Measurements from ENCODE around the gene LHB.

Gene LHB

DNA sequence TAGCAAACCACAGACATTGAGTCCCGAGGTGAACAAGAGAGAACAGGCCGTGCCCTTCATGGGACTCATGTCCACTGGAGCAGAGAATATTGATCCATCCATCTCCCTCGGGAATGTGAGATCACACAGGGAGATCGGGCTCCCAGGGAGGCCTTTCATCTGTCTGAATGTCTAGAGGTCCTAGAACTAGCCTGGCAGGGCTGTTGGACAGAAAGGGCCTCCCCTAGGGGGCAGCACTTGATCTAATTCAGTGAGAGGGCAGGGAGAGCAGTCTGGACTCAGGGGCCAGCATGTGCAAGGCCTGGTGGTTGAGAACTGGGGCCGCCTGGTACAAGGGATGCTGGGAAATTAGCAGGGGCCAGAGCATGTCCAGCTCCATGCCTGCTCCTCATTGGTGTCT, 18.9 kb downstream of the LHB start:
- Histone ChIP-seq H3K4me2 (peak overlapping the region in 1 of 11 experiments; percentile 22; a peak in 1 of 22 replicates), H3K27ac (peak overlapping the region in 1 of 11 experiments; percentile 1; a peak in 4 of 22 replicates), H3K27me3 (no peaks in the 10 kb centered on the region), H3K9ac (peak overlapping the region in 5 of 11 experiments; percentile 7 to 51 (median 23); a peak in 5 of 22 replicates), H3K4me3 (no peak overlapping the region), H3K9me3 (replicated peaks in 1 of 11) (no peaks in the 10 kb centered on the region), H3K36me3 (peaks cover 17 to 54% (median 40%) of the 10 kb centered on the region in 11 experiments), H4K20me1 (peaks cover 0 to 74% (median 55%) of the 10 kb centered on the region in 11 experiments; a peak in 18 of 22 replicates), H3K4me1 (peaks cover 22 to 39% (median 26%) of the 10 kb centered on the region in 10 experiments)
- TF ChIP-seq Cebpa-rat (IDR thresholded peaks at IDR 0.05): no peak

DNA sequence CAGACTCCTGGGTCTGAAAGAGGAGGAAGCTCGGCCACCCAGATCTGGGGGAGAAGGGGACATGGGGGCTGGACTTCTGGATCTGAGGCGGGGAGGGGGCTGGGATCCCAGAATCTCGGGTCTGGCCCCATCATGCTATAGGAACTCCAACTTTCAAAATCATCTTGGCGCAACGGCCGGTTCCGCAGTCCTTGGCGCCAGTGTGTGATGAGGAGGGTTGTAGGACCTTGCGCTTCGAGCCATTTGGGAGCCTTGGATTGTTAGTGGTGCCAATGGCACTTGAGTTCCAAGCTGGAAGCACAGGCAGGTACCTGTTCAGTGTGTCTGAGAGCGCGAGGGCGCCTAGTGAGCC, 22.9 kb downstream of the LHB start:
- Histone ChIP-seq H3K9ac (peak overlapping the region; percentile 86 to 98 (median 92)), H3K9me3 (replicated peaks in 1 of 11) (no peaks in the 10 kb centered on the region), H3K4me2 (peak overlapping the region; percentile 90 to 99 (median 96)), H3K27me3 (no peaks in the 10 kb centered on the region), H3K36me3 (peaks cover 5 to 37% (median 20%) of the 10 kb centered on the region in 11 experiments; a peak in 20 of 22 replicates), H4K20me1 (peaks cover 21 to 82% (median 66%) of the 10 kb centered on the region in 11 experiments; a peak in 21 of 22 replicates), H3K4me3 (peak overlapping the region; percentile 81 to 100 (median 90)), H3K4me1 (peaks cover 52 to 62% (median 53%) of the 10 kb centered on the region in 10 experiments), H3K27ac (peak overlapping the region in 10 of 11 experiments; percentile 82 to 97 (median 91); a peak in 21 of 22 replicates)
- TF ChIP-seq Cebpa-rat (IDR thresholded peaks at IDR 0.05): no peak

DNA sequence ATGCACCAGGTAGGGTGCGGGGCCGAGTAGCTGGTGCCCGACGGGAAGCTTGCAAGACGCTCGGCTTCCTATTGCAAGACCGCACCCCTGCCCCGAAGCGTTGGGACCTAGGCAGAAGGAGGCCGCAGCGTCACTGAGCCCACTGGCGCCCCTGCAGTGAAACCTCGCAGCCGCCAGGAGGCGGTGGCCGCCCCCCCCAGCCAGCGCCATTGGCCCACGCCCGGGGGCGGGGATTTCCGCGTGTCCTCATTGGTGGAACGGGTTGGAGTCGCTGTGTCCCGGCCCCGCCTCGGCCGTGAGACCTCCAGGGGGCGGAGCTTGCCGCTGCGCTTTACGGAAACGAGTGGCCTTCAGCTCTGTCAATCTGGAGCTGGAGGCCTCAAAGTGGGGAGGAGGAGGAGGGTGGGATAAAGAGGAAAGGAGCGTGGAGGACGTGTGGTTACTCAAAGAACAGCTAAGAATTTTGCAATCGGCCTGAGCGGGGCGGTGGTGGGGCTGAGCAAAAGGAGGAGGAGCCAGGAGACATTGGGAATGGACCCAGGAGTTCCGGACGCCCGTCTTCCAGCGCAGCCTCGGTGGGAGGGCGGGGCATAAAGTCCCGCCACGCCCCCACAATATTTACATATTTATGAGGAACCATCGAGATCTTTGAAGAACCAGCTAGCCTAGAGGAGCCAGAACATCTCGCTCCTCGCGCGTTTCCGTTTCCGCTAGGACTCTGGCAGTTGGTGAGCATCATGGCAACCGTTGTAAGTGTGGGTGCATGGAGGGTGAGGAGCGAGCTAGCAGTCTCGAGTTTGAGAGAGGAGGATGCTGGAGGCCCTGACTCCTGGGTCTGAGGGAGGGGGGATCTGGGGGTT, 23.5 kb downstream of the LHB start, which contains the start of the genes GYS1 and RUVBL2:
TSS of gene GYS1 (minus strand) at position 135 of the 860 bp plus-strand sequence. CDS start 197 bp downstream, outside the sequence.
TSS of gene RUVBL2 (plus strand) at position 713 of the 860 bp plus-strand sequence. CDS start at position 738, 25 bp downstream.
- Histone ChIP-seq H3K9me3 (replicated peaks in 1 of 11) (no peaks in the 10 kb centered on the region), H3K36me3 (peaks cover 4 to 37% (median 23%) of the 10 kb centered on the region in 11 experiments), H3K4me3 (peak within 1 kb of the TSS; percentile 81 to 100 (median 90)), H3K27ac (peak within 1 kb of the TSS; percentile 68 to 97 (median 91)), H3K4me2 (peak within 1 kb of the TSS; percentile 96 to 100 (median 99)), H3K27me3 (no peaks in the 10 kb centered on the region), H3K9ac (peak within 1 kb of the TSS; percentile 88 to 98 (median 92)), H4K20me1 (peaks cover 21 to 81% (median 66%) of the 10 kb centered on the region in 11 experiments; a peak in 21 of 22 replicates), H3K4me1 (peaks cover 55 to 68% (median 59%) of the 10 kb centered on the region in 10 experiments)
- peak in 10 of 11 experiments; percentile 36 to 88 (median 82); a peak in 18 of 22 replicates for TF ChIP-seq Cebpa-rat (IDR thresholded peaks at IDR 0.05)

DNA sequence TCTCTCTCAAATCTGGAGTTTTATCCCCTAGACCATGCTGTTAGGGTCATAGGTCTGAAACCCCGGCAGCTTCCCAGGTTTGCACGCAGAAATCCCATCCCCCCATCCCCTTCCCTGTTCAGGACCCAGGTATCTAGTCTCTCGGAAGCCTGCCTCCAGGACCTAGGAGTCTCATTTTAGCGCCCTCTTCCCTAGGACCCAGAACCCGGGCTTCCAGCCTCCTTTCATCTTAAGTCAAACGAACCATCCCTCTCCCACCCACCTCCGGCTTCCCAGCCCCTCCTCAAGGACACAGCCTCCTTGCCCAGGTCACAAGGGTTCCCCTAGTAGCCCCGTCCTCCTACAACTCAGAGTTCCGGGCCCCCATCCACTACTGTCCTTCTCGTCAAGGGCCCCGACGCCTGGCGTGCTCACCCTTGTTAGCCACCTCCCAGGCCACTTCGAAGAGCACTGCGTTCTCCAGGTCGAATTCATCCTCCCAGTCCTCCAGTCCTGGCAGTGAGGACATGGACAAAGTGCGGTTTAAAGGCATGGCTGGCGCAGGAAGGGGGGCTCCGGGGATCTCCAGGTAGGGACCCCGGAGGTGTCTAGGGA, 24.2 kb downstream of the LHB start:
- H4K20me1 ChIP-seq: peaks cover 21 to 81% (median 64%) of the 10 kb centered on the region in 11 experiments; a peak in 21 of 22 replicates
- peak overlapping the region; percentile 81 to 100 (median 90) for H3K4me3 ChIP-seq
- H3K9ac ChIP-seq: peak overlapping the region; percentile 88 to 98 (median 92)
- no peak for TF ChIP-seq Cebpa-rat (IDR thresholded peaks at IDR 0.05)
- no peaks in the 10 kb centered on the region for H3K27me3 ChIP-seq
- peak overlapping the region; percentile 68 to 97 (median 91) for H3K27ac ChIP-seq
- H3K4me1 ChIP-seq: peaks cover 55 to 70% (median 61%) of the 10 kb centered on the region in 10 experiments
- H3K36me3 ChIP-seq: peaks cover 12 to 44% (median 28%) of the 10 kb centered on the region in 11 experiments
- peak overlapping the region; percentile 95 to 100 (median 99) for H3K4me2 ChIP-seq
- no peaks in the 10 kb centered on the region for H3K9me3 ChIP-seq (replicated peaks in 1 of 11)

DNA sequence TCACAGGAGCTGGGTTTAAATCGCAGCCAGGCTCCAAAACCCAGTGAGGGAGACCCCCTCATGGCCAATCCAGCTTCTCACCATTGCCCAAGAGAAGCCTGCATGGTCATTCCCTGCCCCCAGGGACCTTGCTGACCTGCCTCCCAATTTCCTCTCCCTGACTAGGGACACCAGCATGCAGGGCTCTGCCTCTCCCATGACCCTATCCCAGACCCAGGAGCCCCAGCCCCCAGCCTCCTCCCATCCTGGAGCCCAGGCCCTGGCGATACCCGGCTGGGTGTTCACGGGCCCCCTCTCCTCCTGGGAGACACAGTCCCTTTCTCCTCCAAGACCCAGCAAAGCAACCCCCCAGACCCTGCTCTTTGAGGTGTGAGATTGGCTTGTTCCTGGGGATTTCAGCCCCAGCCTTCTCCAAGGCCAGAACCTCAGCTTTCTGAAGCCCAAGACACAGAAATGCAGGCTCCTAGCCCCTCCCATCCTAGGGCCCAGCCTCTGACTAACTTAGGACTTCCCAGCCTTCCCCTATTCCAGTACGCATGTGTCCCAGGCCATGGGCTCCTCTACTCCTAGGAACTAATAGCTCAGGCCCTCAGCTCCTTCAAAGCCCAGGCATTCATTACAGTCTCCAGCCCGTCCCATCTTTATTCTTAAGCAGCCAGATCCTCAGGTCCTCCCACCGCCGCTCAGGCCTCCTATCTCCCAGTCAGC, 24.9 kb downstream of the LHB start:
- H3K4me1 ChIP-seq: peaks cover 53 to 67% (median 61%) of the 10 kb centered on the region in 10 experiments
- peak overlapping the region; percentile 68 to 97 (median 91) for H3K27ac ChIP-seq

DNA sequence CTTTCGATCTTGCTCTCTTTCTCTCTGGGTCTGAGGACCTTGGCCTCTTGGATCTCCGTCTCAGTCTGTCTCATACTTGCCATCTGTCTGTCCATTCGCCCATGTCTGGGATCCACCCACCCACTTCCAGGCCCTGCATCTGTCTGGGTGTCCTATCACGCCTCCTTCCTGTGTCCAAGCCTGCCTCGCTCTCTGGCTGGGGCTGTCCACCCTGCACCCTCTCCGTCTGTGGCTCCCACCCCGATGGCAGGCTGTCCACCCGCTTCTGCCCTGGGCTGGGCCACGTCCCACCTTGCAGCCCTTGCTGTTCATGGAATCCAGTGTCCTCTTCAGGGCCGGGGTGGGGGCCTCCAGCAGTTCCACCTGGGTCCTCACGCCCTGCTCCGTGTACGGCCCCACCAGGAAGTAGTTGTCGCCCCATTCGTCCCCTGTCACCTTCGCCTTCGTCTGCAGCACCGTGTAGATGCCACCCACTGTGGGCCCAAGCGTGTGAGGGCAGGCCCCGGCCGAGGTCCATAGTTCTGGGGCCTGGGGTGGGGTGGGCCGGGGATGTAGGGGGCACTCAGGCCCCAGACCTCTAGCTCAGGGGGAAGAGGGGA, 25.8 kb downstream of the LHB start:
- Histone ChIP-seq H3K9ac (peak overlapping the region; percentile 88 to 98 (median 92)), H3K4me2 (peak overlapping the region; percentile 95 to 100 (median 99)), H3K27ac (peak overlapping the region in 10 of 11 experiments; percentile 82 to 97 (median 92); a peak in 19 of 22 replicates), H3K9me3 (replicated peaks in 1 of 11) (no peaks in the 10 kb centered on the region), H3K4me3 (peak overlapping the region in 9 of 10 experiments; percentile 5 to 100 (median 89); a peak in 15 of 20 replicates), H3K36me3 (peaks cover 25 to 52% (median 43%) of the 10 kb centered on the region in 11 experiments), H3K27me3 (no peaks in the 10 kb centered on the region), H4K20me1 (peaks cover 19 to 81% (median 59%) of the 10 kb centered on the region in 11 experiments; a peak in 20 of 22 replicates), H3K4me1 (peaks cover 52 to 63% (median 59%) of the 10 kb centered on the region in 10 experiments)
- no peak for TF ChIP-seq Cebpa-rat (IDR thresholded peaks at IDR 0.05)

More for the DNA sequence above, 24.9 kb downstream of the LHB start:
- Histone ChIP-seq H3K27me3 (no peaks in the 10 kb centered on the region), H3K9me3 (replicated peaks in 1 of 11) (no peaks in the 10 kb centered on the region), H4K20me1 (peaks cover 21 to 81% (median 61%) of the 10 kb centered on the region in 11 experiments; a peak in 20 of 22 replicates), H3K4me2 (peak overlapping the region; percentile 95 to 100 (median 99)), H3K4me3 (peak overlapping the region; percentile 81 to 100 (median 90)), H3K9ac (peak overlapping the region; percentile 88 to 98 (median 92)), H3K36me3 (peaks cover 17 to 47% (median 34%) of the 10 kb centered on the region in 11 experiments)
- TF ChIP-seq Cebpa-rat (IDR thresholded peaks at IDR 0.05): no peak

DNA sequence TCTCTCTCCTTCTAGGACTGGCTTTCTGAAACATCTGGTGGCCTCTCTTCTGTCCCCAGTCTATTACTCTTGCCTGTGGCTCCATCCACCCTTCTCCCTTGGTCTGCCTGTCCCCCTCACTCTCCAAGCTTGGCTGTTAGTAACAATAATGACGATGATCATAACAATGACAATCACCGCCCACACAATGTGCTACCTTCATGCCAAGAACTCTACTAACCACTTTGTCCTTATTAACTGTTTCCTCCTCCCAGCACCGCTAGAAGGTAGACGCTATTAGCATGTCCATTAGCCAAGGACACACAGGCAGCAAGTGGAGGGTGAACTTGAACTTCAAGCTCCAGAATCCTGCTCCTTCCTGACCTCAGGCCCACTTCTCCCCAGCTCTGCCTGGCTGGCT, 26.5 kb downstream of the LHB start:
- Histone ChIP-seq H3K9me3 (replicated peaks in 1 of 11) (no peaks in the 10 kb centered on the region), H4K20me1 (peaks cover 13 to 81% (median 54%) of the 10 kb centered on the region in 11 experiments; a peak in 20 of 22 replicates), H3K4me1 (peaks cover 45 to 57% (median 51%) of the 10 kb centered on the region in 10 experiments), H3K36me3 (peaks cover 33 to 59% (median 50%) of the 10 kb centered on the region in 11 experiments), H3K27me3 (no peaks in the 10 kb centered on the region), H3K9ac (peak overlapping the region; percentile 33 to 98 (median 92); a peak in 21 of 22 replicates), H3K4me2 (peak overlapping the region; percentile 95 to 100 (median 99)), H3K4me3 (peak overlapping the region; percentile 5 to 91 (median 64); a peak in 13 of 20 replicates), H3K27ac (peak overlapping the region in 10 of 11 experiments; percentile 22 to 95 (median 90); a peak in 17 of 22 replicates)
- no peak for TF ChIP-seq Cebpa-rat (IDR thresholded peaks at IDR 0.05)
